ACHN (cell line): Measurements from ENCODE around the gene OR5K3.
"Not testable (repeated sequence)": the region's sequence is repeated elsewhere in the genome, so short reads cannot be mapped to it uniquely, and the experiment has no call there.

ENCODE experiments used
- DNase-seq: peaks from one replicate; pipeline ENCODE4 v3.0.0-alpha.2; 2015
- in situ Hi-C: cut with HindIII; loops from 2 replicates; pipeline ENCODE4 v1.10.0; 2017; ENCODE audit warnings: low sequenced_read_pairs, low pct_ligation_motif_present, low pct_unique_long_range_greater_than_20kb

OR5K3 gene

GRCh38 chr3:98390366-98390765 lies at the start of gene OR5K3:
OR5K3 (plus strand) TSS chr3:98390666; CDS start chr3:98390666, 0 bp downstream.
- DNase-seq, result no peak
- in situ Hi-C loops, result no loop called here

DNA sequence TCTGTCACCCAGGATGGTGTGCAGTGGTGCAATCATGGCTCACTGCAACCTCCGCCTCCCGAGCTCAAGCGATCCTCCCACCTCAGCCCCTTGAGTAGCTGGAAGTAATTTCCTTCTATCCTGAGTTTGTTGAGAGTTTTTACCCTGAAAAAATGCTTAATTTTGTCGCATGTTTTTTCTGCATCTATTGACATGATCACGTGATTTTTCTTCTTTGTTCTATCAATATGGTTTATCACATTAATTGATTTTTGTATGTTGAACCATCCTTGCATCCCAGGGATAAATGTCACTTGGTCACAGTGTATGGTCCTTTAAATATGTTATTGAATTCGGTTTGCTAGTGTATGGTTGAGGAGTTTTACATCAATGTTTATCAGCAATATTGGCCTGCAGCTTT lies 48.7 kb upstream of the OR5K3 start:
- in situ Hi-C loops, result no loop called here
- DNase-seq, result no peak

- in situ Hi-C loops, result no loop called here
- peak; percentile 61 for DNase-seq
Observed at GRCh38 chr3:98343647-98344507, 46.6 kb upstream of the OR5K3 start.

- no peak for DNase-seq
- in situ Hi-C loops, result no loop called here
Observed at GRCh38 chr3:98350082-98350481, 40.4 kb upstream of the OR5K3 start.

DNA sequence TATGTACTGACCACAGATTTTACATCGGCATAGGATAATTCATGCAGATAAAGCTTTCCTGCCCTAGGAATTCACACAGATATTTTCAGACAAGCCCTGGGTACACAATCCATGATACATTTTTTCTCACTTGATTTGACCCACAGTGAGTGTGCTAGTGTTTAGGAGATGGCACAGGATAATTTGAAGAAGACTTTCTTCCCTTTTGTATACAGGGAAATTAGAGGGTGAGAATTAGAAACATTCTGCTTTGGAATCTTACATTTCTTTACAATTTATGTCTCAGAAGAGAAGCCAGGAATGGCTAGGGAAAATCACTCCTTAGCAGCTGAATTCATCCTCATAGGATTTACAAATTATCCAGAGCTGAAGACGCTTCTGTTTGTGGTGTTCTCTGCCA lies 36.9 kb upstream of the OR5K3 start, which contains the start of gene OR5K4:
TSS of gene OR5K4 (plus strand) at position 301 of the 400 bp plus-strand sequence. CDS start at position 301, 0 bp downstream.
- in situ Hi-C loops, result no loop called here
- no peak for DNase-seq

- no peak for DNase-seq
- in situ Hi-C loops, result no loop called here
Observed at GRCh38 chr3:98359250-98359649, 31.2 kb upstream of the OR5K3 start.

DNA sequence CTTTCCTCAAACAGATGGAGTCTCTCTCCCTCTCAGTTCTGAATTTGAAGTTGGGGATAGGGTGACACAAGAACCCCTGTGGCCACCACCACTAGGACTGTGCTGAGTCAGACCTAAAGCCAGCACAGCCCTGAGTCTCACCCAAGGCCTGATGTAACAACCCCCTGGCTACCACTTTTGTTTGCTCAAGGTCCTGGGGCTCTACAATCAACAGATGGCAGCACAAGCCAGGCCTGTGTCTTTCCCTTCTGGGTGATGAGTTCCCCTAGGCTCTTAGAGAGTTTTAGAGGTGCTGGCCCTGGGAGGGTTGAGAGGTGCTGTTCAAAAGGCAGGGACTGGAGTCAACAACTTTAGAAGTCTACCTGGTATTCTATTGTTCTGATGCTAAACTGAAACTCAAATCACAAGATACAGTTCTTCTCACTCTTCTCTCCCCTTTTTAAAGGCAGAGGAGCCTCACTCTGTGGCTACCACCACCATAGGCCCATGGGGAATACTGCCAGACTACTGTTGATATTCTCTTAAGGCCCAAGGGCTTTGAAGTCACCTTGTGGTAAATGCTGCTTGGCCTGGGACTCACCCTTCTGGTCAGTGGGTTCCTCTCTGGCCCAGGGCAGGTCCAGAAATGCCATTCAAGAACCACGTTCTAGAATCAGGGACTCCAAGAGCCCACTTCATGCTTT lies 30.3 kb upstream of the OR5K3 start:
- in situ Hi-C loops, result no loop called here
- DNase-seq, result peak; percentile 17

- in situ Hi-C loops, result no loop called here
- DNase-seq, result no peak
Observed at GRCh38 chr3:98360681-98361080, 29.8 kb upstream of the OR5K3 start.

- in situ Hi-C loops, result no loop called here
- DNase-seq, result no peak
Observed at GRCh38 chr3:98361289-98361688, 29.2 kb upstream of the OR5K3 start.

GRCh38 chr3:98367464-98368246 lies 22.8 kb upstream of the OR5K3 start:
- in situ Hi-C loops, result no loop called here
- no peak for DNase-seq

DNA sequence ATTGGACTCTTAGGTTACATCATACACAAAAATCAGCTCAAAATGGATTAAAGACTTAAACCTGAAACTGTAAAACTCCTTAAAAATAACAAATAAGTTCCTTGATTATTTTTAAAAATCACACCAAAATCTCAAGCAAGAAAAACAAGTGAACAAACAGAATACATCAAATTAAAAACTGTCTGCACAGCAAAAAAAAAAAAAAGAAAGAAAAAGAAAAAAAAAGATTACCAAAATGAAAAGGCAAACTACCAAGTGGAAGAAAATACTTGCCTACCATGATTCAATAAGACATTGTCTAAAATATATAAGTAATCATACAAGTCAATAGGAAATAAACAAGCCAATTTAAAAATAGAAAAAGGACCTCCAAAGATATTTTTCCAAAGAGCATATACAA lies 19.3 kb upstream of the OR5K3 start:
- in situ Hi-C loops, result no loop called here

GRCh38 chr3:98371853-98372252 lies 18.6 kb upstream of the OR5K3 start:
- in situ Hi-C loops, result no loop called here

More for the DNA sequence above, 19.3 kb upstream of the OR5K3 start:
- DNase-seq, result no peak

GRCh38 chr3:98372445-98372844 lies 18.0 kb upstream of the OR5K3 start:
- DNase-seq, result no peak
- in situ Hi-C loops, result no loop called here

More at GRCh38 chr3:98371853-98372252, 18.6 kb upstream of the OR5K3 start:
- DNase-seq, result no peak

DNA sequence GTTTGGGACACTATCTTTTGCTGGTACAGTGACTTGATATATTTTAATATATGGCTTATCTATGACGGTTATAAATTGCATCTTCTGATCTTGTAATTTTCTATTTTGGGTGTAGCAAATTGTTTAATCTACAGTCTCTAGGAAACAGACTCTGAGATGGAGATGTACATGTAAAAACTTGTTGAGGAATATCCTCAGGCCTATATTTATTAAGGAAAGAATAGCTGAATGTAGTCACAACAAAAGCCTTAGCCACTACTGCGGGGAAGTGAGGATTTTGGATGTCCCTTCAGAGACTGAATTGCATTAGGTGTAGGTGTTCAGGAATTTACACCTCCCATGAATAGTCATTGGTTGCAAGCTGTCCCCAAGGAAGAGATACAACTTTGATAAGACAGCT lies 13.8 kb upstream of the OR5K3 start:
- DNase-seq, result no peak
- in situ Hi-C loops, result no loop called here

- no peak for DNase-seq
- in situ Hi-C loops, result no loop called here
Observed at GRCh38 chr3:98388147-98388546, 2.3 kb upstream of the OR5K3 start.

DNA sequence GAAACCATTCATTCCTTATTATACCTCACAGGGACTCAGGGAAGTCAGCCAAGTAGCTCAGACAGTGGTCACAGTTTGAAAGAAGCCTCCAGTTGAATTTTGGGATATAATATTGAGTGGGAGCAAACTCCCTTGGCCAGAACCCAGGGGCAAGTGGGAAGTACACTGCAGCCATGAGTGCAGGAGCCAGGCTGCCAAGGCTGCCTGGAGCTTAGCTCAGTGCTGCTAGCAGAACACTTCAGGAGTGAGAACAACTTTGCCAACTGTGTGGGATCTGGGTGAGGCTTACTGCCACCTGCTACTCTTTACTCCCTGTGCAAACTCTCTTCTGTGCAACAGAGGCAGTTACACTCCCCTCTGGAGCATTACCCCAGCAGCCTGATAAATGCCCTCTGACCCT lies 4.6 kb downstream of the OR5K3 start:
- in situ Hi-C loops, result no loop called here
- DNase-seq, result no peak

DNA sequence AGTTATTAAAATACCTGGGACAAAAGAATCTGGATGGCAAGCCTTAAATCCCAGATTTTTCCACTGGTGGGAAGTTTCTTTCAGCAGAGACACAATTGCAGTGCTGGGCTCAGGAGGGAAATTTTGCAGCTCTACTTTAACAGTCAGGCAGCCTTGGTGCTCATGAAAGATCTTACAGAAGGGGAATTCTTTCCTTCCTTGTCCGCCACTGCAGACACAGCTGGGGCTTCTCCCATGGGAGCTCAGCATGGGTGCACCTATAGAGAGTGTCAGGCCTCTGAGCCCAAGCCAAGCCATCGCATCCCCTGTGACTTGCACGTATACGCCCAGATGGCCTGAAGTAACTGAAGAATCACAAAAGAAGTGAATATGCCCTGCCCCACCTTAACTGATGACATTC lies 6.0 kb downstream of the OR5K3 start:
- DNase-seq, in situ Hi-C loops: not testable (repeated sequence)

DNA sequence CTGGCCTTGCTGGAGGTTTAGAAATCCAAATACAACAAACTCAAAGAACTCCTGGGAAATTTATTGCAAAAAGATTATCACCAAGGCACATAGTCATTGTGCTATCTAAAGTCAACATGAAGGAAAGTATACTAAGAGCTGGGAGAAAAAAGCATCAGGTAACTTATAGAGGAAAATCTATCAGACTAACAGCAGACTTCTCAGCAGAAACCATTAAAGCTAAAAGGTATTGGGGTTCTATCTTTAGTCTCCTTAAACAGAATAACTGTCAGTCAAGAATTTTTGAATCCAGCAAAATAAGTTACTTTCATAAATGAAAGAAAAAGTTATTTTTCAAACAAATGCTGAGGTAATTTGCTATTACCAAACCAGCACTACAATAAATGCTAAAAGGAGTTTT lies 8.0 kb downstream of the OR5K3 start:
- in situ Hi-C loops, result no loop called here
- DNase-seq, result no peak

DNA sequence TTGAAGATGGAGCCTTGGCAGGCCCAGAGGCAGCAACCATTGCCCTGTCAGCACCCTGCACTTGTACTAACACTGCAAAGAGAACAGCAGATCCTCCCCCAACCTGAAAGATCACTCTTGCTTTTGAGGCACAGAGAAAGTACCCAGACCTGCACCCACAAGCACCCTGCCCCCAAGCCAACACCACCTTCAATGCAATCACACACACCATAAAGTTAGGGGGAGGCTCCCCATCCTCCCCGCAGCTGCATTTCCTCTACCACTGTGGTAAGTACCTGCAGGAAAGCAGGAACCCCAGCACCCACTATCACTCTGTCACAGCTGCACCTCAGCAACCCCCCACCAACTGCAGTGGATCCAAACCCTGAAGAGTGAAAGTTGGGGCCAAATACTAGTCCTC lies 12.0 kb downstream of the OR5K3 start:
- in situ Hi-C loops, result no loop called here

More for the DNA sequence above, 12.0 kb downstream of the OR5K3 start:
- no peak for DNase-seq
